Endothelial cell of hepatic sinusoid (primary cell): ENCODE measurements around the gene MIA.
"Not testable (repeated sequence)": the region's sequence is repeated elsewhere in the genome, so short reads cannot be mapped to it uniquely, and the experiment has no call there.

Experiments
- in situ Hi-C: cut with HindIII; loops from 2 replicates; pipeline ENCODE4 v1.10.0; 2017; ENCODE audit warnings: low sequenced_read_pairs

MIA gene

GRCh38 chr19:40750058-40750873 lies 25.1 kb upstream of the MIA start, which contains the start of gene ACTMAP:
ACTMAP (minus strand) TSS chr19:40750477; CDS start chr19:40749803, 674 bp downstream.
- in situ Hi-C loops: no loop called here

- in situ Hi-C loops: no loop called here
Measured at GRCh38 chr19:40750874-40751537, 24.3 kb upstream of the MIA start, which contains the start of gene SNRPA. SNRPA (plus strand) TSS chr19:40751203; CDS start chr19:40751409, 206 bp downstream.

- in situ Hi-C loops: no loop called here
Measured at GRCh38 chr19:40752257-40752781, 23.0 kb upstream of the MIA start.

- in situ Hi-C loops: no loop called here
Measured at GRCh38 chr19:40754611-40755247, 20.6 kb upstream of the MIA start.

GRCh38 chr19:40755248-40755624 lies 20.1 kb upstream of the MIA start:
- in situ Hi-C loops: no loop called here

- in situ Hi-C loops: no loop called here
Measured at GRCh38 chr19:40755791-40756190, 19.5 kb upstream of the MIA start.

- in situ Hi-C loops: no loop called here
Measured at GRCh38 chr19:40756502-40757110, 18.7 kb upstream of the MIA start.

GRCh38 chr19:40758491-40758890 lies 16.8 kb upstream of the MIA start:
- in situ Hi-C loops: no loop called here

GRCh38 chr19:40759352-40759751 lies 16.0 kb upstream of the MIA start:
- in situ Hi-C loops: no loop called here

GRCh38 chr19:40762754-40763470 lies 12.4 kb upstream of the MIA start:
- in situ Hi-C loops: no loop called here

- in situ Hi-C loops: no loop called here
Measured at GRCh38 chr19:40763526-40763925, 11.8 kb upstream of the MIA start.

- in situ Hi-C loops: no loop called here
Measured at GRCh38 chr19:40763963-40764362, 11.4 kb upstream of the MIA start.

GRCh38 chr19:40766385-40766784 lies 8.9 kb upstream of the MIA start:
- in situ Hi-C loops: not testable (repeated sequence)

GRCh38 chr19:40768869-40769268 lies 6.5 kb upstream of the MIA start:
- in situ Hi-C loops: no loop called here

GRCh38 chr19:40771101-40771862 lies 4.0 kb upstream of the MIA start:
- in situ Hi-C loops: not testable (repeated sequence)

GRCh38 chr19:40775632-40776022 lies 306 bp downstream of the MIA start:
- in situ Hi-C loops: loop anchor here (5.0 kb wide), 1 partner anchor 43 kb away; no protein-coding TSS in a partner anchor

- in situ Hi-C loops: loop anchor here (5.0 kb wide), 1 partner anchor 44 kb away; no protein-coding TSS in a partner anchor
Measured at GRCh38 chr19:40776364-40776763, 1.0 kb downstream of the MIA start.

GRCh38 chr19:40776932-40777644 lies 1.8 kb downstream of the MIA start:
- in situ Hi-C loops: loop anchor here (5.0 kb wide), 1 partner anchor 45 kb away; no protein-coding TSS in a partner anchor

- in situ Hi-C loops: loop anchor here (5.0 kb wide), 1 partner anchor 45 kb away; no protein-coding TSS in a partner anchor
Measured at GRCh38 chr19:40777645-40777936, 2.3 kb downstream of the MIA start.
